HepG2 (cell line): ENCODE results near the gene ESPNL. TPM values are rescaled to one million over a fixed set of nuclear protein-coding genes. Genes with fewer than 3 reads are reported as not detected.

ENCODE experiments used
- ATAC-seq: fragments of 200-7000 bp; cut with Tn5 transposase; 3 replicates; pipeline ENCODE4 v1.9.1; 2020; ENCODE audit warnings: mild to moderate bottlenecking, moderate library complexity
- BruUV-seq: library from RNA; stranded (reverse); fragments of 400-500 nt; replicated peaks from 2 replicates; lab custom pipeline; 2021; lab: Mats Ljungman, UMichigan
- CTCF ChIA-PET: fragments of 300-600 bp; formaldehyde crosslinking; extraction: SDS; loops from one replicate; lab custom pipeline; 2021; ENCODE audit warnings: low total read pairs, inconsistent platforms, low intra/inter-chr PET ratio; lab: Yijun Ruan, JAX
- POLR2A ChIA-PET: fragments of 350-600 bp; sonication (Branson Sonifier 250); formaldehyde crosslinking; loops from one replicate; lab custom pipeline; 2020; ENCODE audit warnings: antibody characterized with exemption, inconsistent platforms; lab: Yijun Ruan, JAX
- DNase-seq: peaks from one replicate; pipeline ENCODE4 v3.0.0-alpha.2; 2015; ENCODE audit warnings: low spot score
- FAIRE-seq: peaks from 3 replicates; lab custom pipeline; 2011; peaks lifted over from hg19 to GRCh38; lab: Jason Lieb, UNC
- H2AFZ ChIP-seq: one replicate; pipeline ENCODE4 v1.6.1; 2011; ENCODE audit warnings: low read length, inconsistent platforms
- H3K27ac ChIP-seq: fragments of 300-600 bp; 3 replicates; pipeline ENCODE4 v1.8.0; 2011; ENCODE audit warnings: mixed run types, mild to moderate bottlenecking, mixed read lengths, low read length, inconsistent platforms; ENCODE audit not compliant: insufficient read depth; ENCODE audit errors: extremely low read length
- H3K27me3 ChIP-seq, 2 experiments: fragments of 200-600 bp in 1 of 2; 2 replicates in 1 of 2; 3 replicates in 1 of 2; pipeline versions ENCODE4 v1.6.0 to v1.8.0; 2011; ENCODE audit warnings: low read length in 2 of 2, mild to moderate bottlenecking in 2 of 2, moderate library complexity in 2 of 2, inconsistent platforms in 1 of 2; ENCODE audit not compliant: insufficient read depth in 2 of 2, control insufficient read depth in 1 of 2
- H3K36me3 ChIP-seq, 2 experiments: fragments of 200-600 bp in 1 of 2; replicated peaks in 1 of 2; 2 replicates in 1 of 2; 3 replicates in 1 of 2; pipeline versions ENCODE4 v1.5.1 to v1.8.0; 2011; ENCODE audit warnings: low read length in 2 of 2, inconsistent platforms in 1 of 2; ENCODE audit not compliant: insufficient read depth in 2 of 2, control insufficient read depth in 1 of 2
- H3K4me1 ChIP-seq: 2 replicates; pipeline ENCODE4 v1.5.1; 2012; ENCODE audit warnings: low read length, inconsistent platforms; ENCODE audit not compliant: insufficient read depth
- H3K4me2 ChIP-seq: 2 replicates; pipeline ENCODE4 v1.6.0; 2011; ENCODE audit warnings: low read depth, low read length, inconsistent platforms
- H3K4me3 ChIP-seq, 3 experiments: fragments of 200-600 bp in 1 of 3; sonication (generic), shearing (Covaris generic) in 1 of 3; replicated peaks in 1 of 3; 2 replicates each; pipeline ENCODE4 v1.5.1; 2011 to 2016; ENCODE audit warnings: low read length in 3 of 3, inconsistent platforms in 2 of 3, low read depth in 2 of 3, mild to moderate bottlenecking in 2 of 3, control low read depth in 1 of 3, mixed read lengths in 1 of 3; ENCODE audit not compliant: insufficient read depth in 1 of 3
- H3K79me2 ChIP-seq: one replicate; pipeline ENCODE4 v1.6.1; 2011; ENCODE audit warnings: low read length, inconsistent platforms; ENCODE audit not compliant: insufficient read depth
- H3K9ac ChIP-seq: 2 replicates; pipeline ENCODE4 v1.6.0; 2011; ENCODE audit warnings: mild to moderate bottlenecking, low read depth, low read length, inconsistent platforms; ENCODE audit not compliant: insufficient read depth
- H3K9me3 ChIP-seq: 2 replicates; pipeline ENCODE4 v1.5.1; 2012; ENCODE audit warnings: mild to moderate bottlenecking, low read length
- H4K20me1 ChIP-seq: 2 replicates; pipeline ENCODE4 v1.6.0; 2011; ENCODE audit warnings: inconsistent platforms, mild to moderate bottlenecking, low read length, moderate library complexity; ENCODE audit not compliant: insufficient read depth
- ELF3 ChIP-seq: IDR thresholded peaks from 2 replicates; pipeline ENCODE4 v1.6.1; 2016; ENCODE audit warnings: missing genetic modification reagents, missing compliant biosample characterization
- FOSL2 ChIP-seq: sonication (generic); formaldehyde crosslinking; IDR thresholded peaks from 2 replicates; pipeline ENCODE4 v1.4.0; 2020; ENCODE audit warnings: missing genetic modification reagents
- RBM22 ChIP-seq: fragments of 200-400 bp; formaldehyde crosslinking; optimal IDR thresholded peaks from 2 replicates; pipeline ENCODE3; 2017; ENCODE audit warnings: mild to moderate bottlenecking, low read length, moderate library complexity
- RFX3 ChIP-seq: IDR thresholded peaks from 2 replicates; pipeline ENCODE4 v1.6.1; 2016; ENCODE audit warnings: missing biosample characterization, missing genetic modification reagents
- SATB2 ChIP-seq: sonication (generic); formaldehyde crosslinking; IDR thresholded peaks from 2 replicates; pipeline ENCODE4 v1.5.0; 2020; ENCODE audit warnings: missing genetic modification reagents
- WGBS: methylation state at CpG from one replicate; pipeline ENCODE4 v1.1.6; 2017; ENCODE audit warnings: low lambda C conversion rate; 5-methylcytosine and 5-hydroxymethylcytosine counted together
- in situ Hi-C: cut with HindIII; loops from 2 replicates; pipeline ENCODE4 v1.10.0; 2017; ENCODE audit warnings: low pct_unique_long_range_greater_than_20kb; ENCODE audit not compliant: extremely low pct_ligation_motif_present
- intact Hi-C: fragments of 100-400 bp; cut with micrococcal nuclease; formaldehyde crosslinking; loops from one replicate; pipeline ENCODE4 v1.10.0; 2022; ENCODE audit not compliant: unreplicated experiment
- polyA plus RNA-seq, 8 experiments: library from polyadenylated mRNA; depleted of rRNA in 3 of 8; stranded (reverse) in 7 of 8; unstranded in 1 of 8; fragments of >200 nt; fragmentation: Illumina TruSeq in 4 of 8; extraction: Trizol in 4 of 8; gene quantifications; 2 replicates each; pipeline versions ENCODE4 v1.2.1 to v1.2.3, GENCODE V29; 2011 to 2016; ENCODE audit warnings: low read depth in 4 of 8, missing spikeins in 1 of 8, mixed read lengths in 1 of 8; ENCODE audit not compliant: insufficient read depth in 1 of 8
- total RNA-seq, 5 experiments: library from RNA; depleted of rRNA; stranded (reverse); fragments of >200 nt; fragmentation: Illumina TruSeq; extraction: Trizol; gene quantifications; 2 replicates each; pipeline ENCODE4 v1.2.3, GENCODE V29; 2016; ENCODE audit warnings: low read depth in 1 of 5
- TF ChIP-seq, protein P1 (sequence below), 2 experiments: fragments of 450-650 bp in 1 of 2; sonication (generic) in 1 of 2; formaldehyde crosslinking; IDR thresholded peaks; 2 replicates each; pipeline versions ENCODE4 v1.5.0 to v1.8.0; 2020 to 2022; ENCODE audit warnings: mild to moderate bottlenecking in 1 of 2, missing genetic modification reagents in 1 of 2
- TF ChIP-seq, protein P2 (sequence below): sonication (generic); formaldehyde crosslinking; IDR thresholded peaks from 2 replicates; pipeline ENCODE4 v1.4.0; 2020; ENCODE audit warnings: missing genetic modification reagents, borderline replicate concordance
- TF ChIP-seq, protein P3 (sequence below): sonication (generic); formaldehyde crosslinking; IDR thresholded peaks from 2 replicates; pipeline ENCODE4 v1.4.0; 2020; ENCODE audit warnings: mild to moderate bottlenecking, missing genetic modification reagents
- TF ChIP-seq, protein P4 (sequence below): sonication (generic); formaldehyde crosslinking; IDR thresholded peaks from 2 replicates; pipeline ENCODE4 v1.4.0; 2020; ENCODE audit warnings: missing genetic modification reagents

ESPNL gene
- total and polyA plus RNA-seq, 2 of the 13 experiments (the other 11 are each of a cell fraction or from before 2014, with no cell fraction given): 0.45 to 0.80 TPM

DNA sequence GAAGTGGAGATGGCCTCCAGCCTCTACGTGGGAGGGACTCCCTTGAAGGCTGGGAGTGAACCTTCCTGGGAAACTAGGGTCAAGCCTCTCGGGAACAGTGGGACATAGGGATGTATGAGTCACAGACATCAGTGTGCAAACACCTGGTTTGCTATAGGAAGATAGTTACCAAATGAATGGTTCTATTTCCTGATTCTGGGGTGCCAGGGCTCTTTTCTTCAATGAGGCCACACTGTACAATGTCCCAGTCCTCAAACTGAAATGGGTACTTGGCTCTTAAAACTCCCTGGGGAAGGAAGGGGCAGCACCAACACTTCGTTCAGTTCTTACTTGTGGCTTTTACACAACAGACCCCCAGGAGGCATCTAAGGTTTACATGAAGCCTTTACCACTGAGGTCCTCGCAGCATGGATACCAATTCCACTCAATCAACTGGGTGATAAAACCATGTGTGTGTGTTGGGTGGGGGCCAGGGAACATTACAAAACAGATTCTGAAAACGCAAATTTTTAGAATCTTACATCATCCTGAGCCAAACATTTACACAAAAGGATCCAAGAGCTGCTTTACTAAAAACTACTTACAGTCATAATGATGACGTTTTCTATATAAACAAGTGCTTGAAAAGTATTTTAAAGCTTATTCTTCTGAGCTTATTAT is 69.0 kb downstream of the ESPNL start:
- ATAC-seq (no peak), DNase-seq (no peak), FAIRE-seq (no peak)
- no peak overlapping the region for H3K4me3 ChIP-seq
- H2AFZ ChIP-seq: no peak overlapping the region
- no peaks in the 10 kb centered on the region for H3K9me3 ChIP-seq
- CTCF ChIA-PET: no interaction called here
- 0 out of 2 replicates have a peak, but pooled peaks have one; percentile 23 for TF ChIP-seq FOSL2 (CRISPR knock-in tag)
- TF ChIP-seq, protein P1, sequence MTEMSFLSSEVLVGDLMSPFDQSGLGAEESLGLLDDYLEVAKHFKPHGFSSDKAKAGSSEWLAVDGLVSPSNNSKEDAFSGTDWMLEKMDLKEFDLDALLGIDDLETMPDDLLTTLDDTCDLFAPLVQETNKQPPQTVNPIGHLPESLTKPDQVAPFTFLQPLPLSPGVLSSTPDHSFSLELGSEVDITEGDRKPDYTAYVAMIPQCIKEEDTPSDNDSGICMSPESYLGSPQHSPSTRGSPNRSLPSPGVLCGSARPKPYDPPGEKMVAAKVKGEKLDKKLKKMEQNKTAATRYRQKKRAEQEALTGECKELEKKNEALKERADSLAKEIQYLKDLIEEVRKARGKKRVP (CRISPR knock-in tag; IDR thresholded peaks at IDR 0.05): peak in 1 of 2 experiments; percentile 76; a peak in 2 of 4 replicates
- no peak for TF ChIP-seq RFX3
- H3K9ac ChIP-seq: no peak overlapping the region
- no TSS peak for BruUV-seq
- peaks cover 24 to 48% of the 10 kb centered on the region in 2 experiments for H3K36me3 ChIP-seq
- in situ Hi-C loops (no loop called here), intact Hi-C loops (no loop called here)
- H3K27ac ChIP-seq: no peak overlapping the region
- H4K20me1 ChIP-seq: no peaks in the 10 kb centered on the region
- 87% methylated on average over 6 of the region's 6 CpGs for WGBS
- H3K27me3 ChIP-seq: peaks cover 1 to 2% of the 10 kb centered on the region in 2 experiments; a peak in 2 of 5 replicates
- peaks cover 12% of the 10 kb centered on the region for H3K4me1 ChIP-seq
- no peak overlapping the region for H3K4me2 ChIP-seq
- H3K79me2 ChIP-seq: no peaks in the 10 kb centered on the region
- POLR2A ChIA-PET: no interaction called here

DNA sequence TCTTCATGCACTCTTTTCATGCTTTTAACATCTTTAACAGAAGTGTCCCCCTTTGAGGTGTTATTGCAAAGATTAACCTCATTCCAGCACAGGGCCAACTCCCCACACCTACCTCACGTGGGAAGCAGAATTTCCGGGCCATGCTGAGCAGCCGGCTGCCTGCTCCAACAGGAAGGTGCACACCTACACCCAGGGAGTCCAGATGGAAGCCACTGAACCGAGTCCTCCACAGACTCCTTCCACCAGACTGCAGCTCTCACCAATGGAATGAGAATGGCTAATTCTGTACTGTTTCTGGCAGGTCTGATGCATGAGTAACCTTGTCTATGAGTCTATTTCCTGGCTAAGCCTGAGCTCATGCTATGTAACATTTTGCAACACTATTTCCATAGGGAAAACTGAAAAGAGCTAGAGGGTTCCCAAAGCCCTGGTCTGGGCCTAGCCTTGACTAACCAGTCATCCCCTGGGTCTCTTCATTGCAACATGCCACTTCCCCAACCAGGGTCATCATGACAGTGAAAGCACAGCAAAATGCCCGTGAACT is 69.6 kb downstream of the ESPNL start:
- Histone ChIP-seq H3K27me3 (peaks cover 0 to 1% of the 10 kb centered on the region in 2 experiments; a peak in 1 of 5 replicates), H3K9ac (no peak overlapping the region), H3K27ac (no peak overlapping the region), H2AFZ (no peak overlapping the region), H3K4me2 (no peak overlapping the region), H3K4me3 (no peak overlapping the region), H3K79me2 (no peaks in the 10 kb centered on the region), H3K9me3 (no peaks in the 10 kb centered on the region), H4K20me1 (no peaks in the 10 kb centered on the region), H3K4me1 (peaks cover 12% of the 10 kb centered on the region), H3K36me3 (peaks cover 27 to 53% of the 10 kb centered on the region in 2 experiments)
- ChIA-PET POLR2A (no interaction called here), CTCF (no interaction called here)
- intact Hi-C loops (no loop called here), in situ Hi-C loops (no loop called here)
- ATAC-seq (no peak), DNase-seq (no peak), FAIRE-seq (no peak)
- no TSS peak for BruUV-seq
- WGBS: 94% methylated on average over 5 of the region's 5 CpGs
- TF ChIP-seq SATB2 (CRISPR knock-in tag) (no peak), ELF3 (CRISPR knock-in tag) (no peak), RBM22 (peak; percentile 54)
- TF ChIP-seq, protein P2, sequence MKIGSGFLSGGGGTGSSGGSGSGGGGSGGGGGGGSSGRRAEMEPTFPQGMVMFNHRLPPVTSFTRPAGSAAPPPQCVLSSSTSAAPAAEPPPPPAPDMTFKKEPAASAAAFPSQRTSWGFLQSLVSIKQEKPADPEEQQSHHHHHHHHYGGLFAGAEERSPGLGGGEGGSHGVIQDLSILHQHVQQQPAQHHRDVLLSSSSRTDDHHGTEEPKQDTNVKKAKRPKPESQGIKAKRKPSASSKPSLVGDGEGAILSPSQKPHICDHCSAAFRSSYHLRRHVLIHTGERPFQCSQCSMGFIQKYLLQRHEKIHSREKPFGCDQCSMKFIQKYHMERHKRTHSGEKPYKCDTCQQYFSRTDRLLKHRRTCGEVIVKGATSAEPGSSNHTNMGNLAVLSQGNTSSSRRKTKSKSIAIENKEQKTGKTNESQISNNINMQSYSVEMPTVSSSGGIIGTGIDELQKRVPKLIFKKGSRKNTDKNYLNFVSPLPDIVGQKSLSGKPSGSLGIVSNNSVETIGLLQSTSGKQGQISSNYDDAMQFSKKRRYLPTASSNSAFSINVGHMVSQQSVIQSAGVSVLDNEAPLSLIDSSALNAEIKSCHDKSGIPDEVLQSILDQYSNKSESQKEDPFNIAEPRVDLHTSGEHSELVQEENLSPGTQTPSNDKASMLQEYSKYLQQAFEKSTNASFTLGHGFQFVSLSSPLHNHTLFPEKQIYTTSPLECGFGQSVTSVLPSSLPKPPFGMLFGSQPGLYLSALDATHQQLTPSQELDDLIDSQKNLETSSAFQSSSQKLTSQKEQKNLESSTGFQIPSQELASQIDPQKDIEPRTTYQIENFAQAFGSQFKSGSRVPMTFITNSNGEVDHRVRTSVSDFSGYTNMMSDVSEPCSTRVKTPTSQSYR (CRISPR knock-in tag): no peak
- TF ChIP-seq, protein P3, sequence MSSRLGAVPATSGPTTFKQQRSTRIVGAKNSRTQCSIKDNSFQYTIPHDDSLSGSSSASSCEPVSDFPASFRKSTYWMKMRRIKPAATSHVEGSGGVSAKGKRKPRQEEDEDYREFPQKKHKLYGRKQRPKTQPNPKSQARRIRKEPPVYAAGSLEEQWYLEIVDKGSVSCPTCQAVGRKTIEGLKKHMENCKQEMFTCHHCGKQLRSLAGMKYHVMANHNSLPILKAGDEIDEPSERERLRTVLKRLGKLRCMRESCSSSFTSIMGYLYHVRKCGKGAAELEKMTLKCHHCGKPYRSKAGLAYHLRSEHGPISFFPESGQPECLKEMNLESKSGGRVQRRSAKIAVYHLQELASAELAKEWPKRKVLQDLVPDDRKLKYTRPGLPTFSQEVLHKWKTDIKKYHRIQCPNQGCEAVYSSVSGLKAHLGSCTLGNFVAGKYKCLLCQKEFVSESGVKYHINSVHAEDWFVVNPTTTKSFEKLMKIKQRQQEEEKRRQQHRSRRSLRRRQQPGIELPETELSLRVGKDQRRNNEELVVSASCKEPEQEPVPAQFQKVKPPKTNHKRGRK (CRISPR knock-in tag): no peak
- TF ChIP-seq, protein P4, sequence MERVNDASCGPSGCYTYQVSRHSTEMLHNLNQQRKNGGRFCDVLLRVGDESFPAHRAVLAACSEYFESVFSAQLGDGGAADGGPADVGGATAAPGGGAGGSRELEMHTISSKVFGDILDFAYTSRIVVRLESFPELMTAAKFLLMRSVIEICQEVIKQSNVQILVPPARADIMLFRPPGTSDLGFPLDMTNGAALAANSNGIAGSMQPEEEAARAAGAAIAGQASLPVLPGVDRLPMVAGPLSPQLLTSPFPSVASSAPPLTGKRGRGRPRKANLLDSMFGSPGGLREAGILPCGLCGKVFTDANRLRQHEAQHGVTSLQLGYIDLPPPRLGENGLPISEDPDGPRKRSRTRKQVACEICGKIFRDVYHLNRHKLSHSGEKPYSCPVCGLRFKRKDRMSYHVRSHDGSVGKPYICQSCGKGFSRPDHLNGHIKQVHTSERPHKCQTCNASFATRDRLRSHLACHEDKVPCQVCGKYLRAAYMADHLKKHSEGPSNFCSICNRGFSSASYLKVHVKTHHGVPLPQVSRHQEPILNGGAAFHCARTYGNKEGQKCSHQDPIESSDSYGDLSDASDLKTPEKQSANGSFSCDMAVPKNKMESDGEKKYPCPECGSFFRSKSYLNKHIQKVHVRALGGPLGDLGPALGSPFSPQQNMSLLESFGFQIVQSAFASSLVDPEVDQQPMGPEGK (CRISPR knock-in tag): no peak
